ENCODE data around the gene C9orf40.

GRCh38 chr9:74979844-74980243, 27.1 kb upstream of the C9orf40 start:
- TF ChIP-seq EZH2 (IDR thresholded peaks at IDR 0.05) (no peak), POLR2AphosphoS5 (IDR thresholded peaks at IDR 0.05; ENCODE audit: borderline replicate concordance, low read depth, low read length) (no peak), FOXP2 (optimal IDR thresholded peaks at IDR 0.05; ENCODE audit: control extremely low read depth, extremely low read length, insufficient read depth) (no peak)
